Glutamatergic neuron (in vitro differentiated cells): ENCODE measurements around the gene ANKRD10. TPM values are rescaled to one million over a fixed set of nuclear protein-coding genes. Genes with fewer than 3 reads are reported as not detected.

ENCODE experiments used
- DNase-seq: peaks from one replicate; pipeline ENCODE4 v3.0.0; 2022
- H3K27ac Mint-ChIP-seq: one replicate; pipeline ENCODE4 v1.8.0; 2020; ENCODE audit warnings: mild to moderate bottlenecking, mixed read lengths, inconsistent platforms; ENCODE audit not compliant: unreplicated experiment
- H3K27me3 Mint-ChIP-seq: one replicate; pipeline ENCODE4 v1.8.0; 2020; ENCODE audit warnings: mild to moderate bottlenecking, moderate library complexity, mixed read lengths, inconsistent platforms; ENCODE audit not compliant: unreplicated experiment
- H3K36me3 Mint-ChIP-seq: one replicate; pipeline ENCODE4 v1.8.0; 2020; ENCODE audit warnings: mild to moderate bottlenecking, mixed read lengths, inconsistent platforms; ENCODE audit not compliant: unreplicated experiment
- H3K4me1 Mint-ChIP-seq: one replicate; pipeline ENCODE4 v1.8.0; 2020; ENCODE audit warnings: mild to moderate bottlenecking, low read depth, mixed read lengths, inconsistent platforms; ENCODE audit not compliant: unreplicated experiment
- H3K4me3 Mint-ChIP-seq: one replicate; pipeline ENCODE4 v1.8.0; 2020; ENCODE audit warnings: mild to moderate bottlenecking, mixed read lengths, inconsistent platforms; ENCODE audit not compliant: unreplicated experiment
- H3K9me3 Mint-ChIP-seq: one replicate; pipeline ENCODE4 v1.8.0; 2020; ENCODE audit warnings: mild to moderate bottlenecking, moderate library complexity, mixed read lengths, inconsistent platforms; ENCODE audit not compliant: unreplicated experiment
- CTCF ChIP-seq: fragments of 200-600 bp; sonication (generic); IDR thresholded peaks from one replicate; pipeline ENCODE4 v1.5.0; 2021; ENCODE audit not compliant: partially characterized antibody, unreplicated experiment
- total RNA-seq: library from RNA; stranded (reverse); fragmentation: NEBNext Ultra II Directional; extraction: Animal tissue kit (Norgen Biotek cat#: 25700); gene quantifications from one replicate; pipeline ENCODE4 v1.2.1, GENCODE V29; 2021; ENCODE audit not compliant: unreplicated experiment

The ANKRD10 gene
- total RNA-seq, 1 donor from 2014 or later = 188 TPM

GRCh38 chr13:110860983-110861382, 53.9 kb downstream of the ANKRD10 start:
- Mint-ChIP-seq H3K27ac (no peak overlapping the region), H3K36me3 (peaks cover 7% of the 10 kb centered on the region), H3K4me3 (no peak overlapping the region), H3K9me3 (peaks cover 4% of the 10 kb centered on the region), H3K27me3 (peaks cover 2% of the 10 kb centered on the region), H3K4me1 (no peaks in the 10 kb centered on the region)
- no peak for DNase-seq
- no peak for TF ChIP-seq CTCF

GRCh38 chr13:110856942-110857835, 57.7 kb downstream of the ANKRD10 start:
- Mint-ChIP-seq H3K36me3 (peaks cover 11% of the 10 kb centered on the region), H3K27ac (no peak overlapping the region), H3K9me3 (peaks cover 4% of the 10 kb centered on the region), H3K27me3 (peaks cover 5% of the 10 kb centered on the region), H3K4me3 (no peak overlapping the region), H3K4me1 (peaks cover 8% of the 10 kb centered on the region)
- no peak for DNase-seq
- TF ChIP-seq CTCF = no peak

GRCh38 chr13:110855363-110855762, 59.5 kb downstream of the ANKRD10 start:
- DNase-seq = no peak
- peaks cover 4% of the 10 kb centered on the region for H3K9me3 Mint-ChIP-seq
- peaks cover 9% of the 10 kb centered on the region for H3K4me1 Mint-ChIP-seq
- H3K27me3 Mint-ChIP-seq = peaks cover 5% of the 10 kb centered on the region
- peaks cover 11% of the 10 kb centered on the region for H3K36me3 Mint-ChIP-seq
- no peak for TF ChIP-seq CTCF
- no peak overlapping the region for H3K27ac Mint-ChIP-seq
- no peak overlapping the region for H3K4me3 Mint-ChIP-seq

GRCh38 chr13:110854866-110855265, 60.0 kb downstream of the ANKRD10 start:
- peaks cover 4% of the 10 kb centered on the region for H3K9me3 Mint-ChIP-seq
- peaks cover 12% of the 10 kb centered on the region for H3K4me1 Mint-ChIP-seq
- peaks cover 5% of the 10 kb centered on the region for H3K27me3 Mint-ChIP-seq
- H3K27ac Mint-ChIP-seq = no peak overlapping the region
- TF ChIP-seq CTCF = no peak
- DNase-seq = no peak
- no peak overlapping the region for H3K4me3 Mint-ChIP-seq
- H3K36me3 Mint-ChIP-seq = peaks cover 11% of the 10 kb centered on the region

- H3K27me3 Mint-ChIP-seq = peaks cover 5% of the 10 kb centered on the region
- peaks cover 4% of the 10 kb centered on the region for H3K9me3 Mint-ChIP-seq
- TF ChIP-seq CTCF = no peak
- peaks cover 12% of the 10 kb centered on the region for H3K4me1 Mint-ChIP-seq
- DNase-seq = peak; percentile 71
- H3K36me3 Mint-ChIP-seq = peaks cover 11% of the 10 kb centered on the region
- no peak overlapping the region for H3K27ac Mint-ChIP-seq
- H3K4me3 Mint-ChIP-seq = no peak overlapping the region
Measured at GRCh38 chr13:110853235-110853721, 61.6 kb downstream of the ANKRD10 start.
